Fibroblast of villous mesenchyme (primary cell): ENCODE measurements around the gene MRPL36. TPM values are rescaled to one million over a fixed set of nuclear protein-coding genes. Genes with fewer than 3 reads are reported as not detected.
"Not testable (repeated sequence)": the region's sequence is repeated elsewhere in the genome, so short reads cannot be mapped to it uniquely, and the experiment has no call there.

Experiments
- DNase-seq: peaks from one replicate; pipeline ENCODE4 v3.0.0-alpha.2; 2010; ENCODE audit warnings: low read depth
- H3K4me3 ChIP-seq: 2 replicates; pipeline ENCODE4 v1.5.1; 2011; ENCODE audit warnings: low read depth, mild to moderate bottlenecking, low read length
- total RNA-seq: library from RNA; depleted of rRNA; stranded (reverse); fragments of >200 nt; gene quantifications from 2 replicates; pipeline ENCODE4 v1.2.3, GENCODE V29; 2012
- TF ChIP-seq, protein P1 (sequence below): IDR thresholded peaks from 2 replicates; pipeline ENCODE4 v1.5.1; 2012; ENCODE audit warnings: low read depth, mild to moderate bottlenecking, low read length; ENCODE audit not compliant: insufficient read depth

MRPL36 gene
- total RNA-seq, 1 donor, result 49.7 TPM

- TF ChIP-seq, protein P1, sequence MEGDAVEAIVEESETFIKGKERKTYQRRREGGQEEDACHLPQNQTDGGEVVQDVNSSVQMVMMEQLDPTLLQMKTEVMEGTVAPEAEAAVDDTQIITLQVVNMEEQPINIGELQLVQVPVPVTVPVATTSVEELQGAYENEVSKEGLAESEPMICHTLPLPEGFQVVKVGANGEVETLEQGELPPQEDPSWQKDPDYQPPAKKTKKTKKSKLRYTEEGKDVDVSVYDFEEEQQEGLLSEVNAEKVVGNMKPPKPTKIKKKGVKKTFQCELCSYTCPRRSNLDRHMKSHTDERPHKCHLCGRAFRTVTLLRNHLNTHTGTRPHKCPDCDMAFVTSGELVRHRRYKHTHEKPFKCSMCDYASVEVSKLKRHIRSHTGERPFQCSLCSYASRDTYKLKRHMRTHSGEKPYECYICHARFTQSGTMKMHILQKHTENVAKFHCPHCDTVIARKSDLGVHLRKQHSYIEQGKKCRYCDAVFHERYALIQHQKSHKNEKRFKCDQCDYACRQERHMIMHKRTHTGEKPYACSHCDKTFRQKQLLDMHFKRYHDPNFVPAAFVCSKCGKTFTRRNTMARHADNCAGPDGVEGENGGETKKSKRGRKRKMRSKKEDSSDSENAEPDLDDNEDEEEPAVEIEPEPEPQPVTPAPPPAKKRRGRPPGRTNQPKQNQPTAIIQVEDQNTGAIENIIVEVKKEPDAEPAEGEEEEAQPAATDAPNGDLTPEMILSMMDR, result no peak
- peak within 1 kb of the TSS; percentile 91 for H3K4me3 ChIP-seq
- peak; percentile 61 for DNase-seq
Measured at GRCh38 chr5:1801222-1801966, 1.8 kb upstream of the MRPL36 start, which contains the start of gene NDUFS6. TSS of gene NDUFS6 (plus strand) at chr5:1801407. CDS start at chr5:1801418, 11 bp downstream.

DNA sequence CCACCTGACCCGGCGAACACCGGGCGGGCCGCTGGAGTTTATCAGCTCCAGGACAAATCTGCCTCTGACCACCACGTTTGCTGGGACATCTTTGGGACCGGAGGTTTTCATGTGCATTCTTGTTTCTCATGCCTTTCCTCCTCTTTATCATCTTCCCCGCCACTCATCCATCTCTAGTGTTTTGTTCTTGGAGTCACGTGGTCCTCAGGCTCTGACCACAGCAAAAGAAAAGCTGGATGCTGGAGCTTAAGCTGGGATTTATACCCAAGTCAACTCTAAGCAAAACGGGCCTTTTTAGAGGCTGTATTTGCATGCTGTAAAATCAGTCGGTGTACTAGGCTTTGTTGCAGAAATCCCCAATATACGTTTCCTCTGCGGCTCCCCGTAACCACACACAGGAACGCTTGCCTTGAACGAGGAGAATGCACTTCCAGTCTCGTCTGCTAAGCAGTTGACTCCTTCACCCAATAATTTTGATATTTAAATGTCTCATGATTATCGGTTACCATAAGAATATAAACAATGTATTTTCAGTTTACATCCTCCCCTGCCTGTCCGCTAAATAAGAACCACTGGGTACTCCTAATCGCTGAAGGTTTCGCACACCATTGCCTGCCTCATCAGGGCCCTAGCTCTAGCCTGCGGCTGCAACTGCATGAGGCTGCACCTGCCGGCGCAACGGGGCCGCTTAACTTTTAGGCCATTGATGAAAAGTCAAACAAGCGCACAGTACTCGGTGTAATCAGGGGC lies 1.0 kb upstream of the MRPL36 start:
- peak overlapping the region; percentile 91 for H3K4me3 ChIP-seq
- TF ChIP-seq, protein P1, result no peak
- DNase-seq, result peak; percentile 53

GRCh38 chr5:1799110-1799601 lies 481 bp downstream of the MRPL36 start:
- DNase-seq, result peak; percentile 42
- TF ChIP-seq, protein P1, result no peak
- peak overlapping the region; percentile 91 for H3K4me3 ChIP-seq

GRCh38 chr5:1798589-1798988 lies 1.0 kb downstream of the MRPL36 start:
- peak overlapping the region; percentile 91 for H3K4me3 ChIP-seq
- not testable (repeated sequence) for DNase-seq

DNA sequence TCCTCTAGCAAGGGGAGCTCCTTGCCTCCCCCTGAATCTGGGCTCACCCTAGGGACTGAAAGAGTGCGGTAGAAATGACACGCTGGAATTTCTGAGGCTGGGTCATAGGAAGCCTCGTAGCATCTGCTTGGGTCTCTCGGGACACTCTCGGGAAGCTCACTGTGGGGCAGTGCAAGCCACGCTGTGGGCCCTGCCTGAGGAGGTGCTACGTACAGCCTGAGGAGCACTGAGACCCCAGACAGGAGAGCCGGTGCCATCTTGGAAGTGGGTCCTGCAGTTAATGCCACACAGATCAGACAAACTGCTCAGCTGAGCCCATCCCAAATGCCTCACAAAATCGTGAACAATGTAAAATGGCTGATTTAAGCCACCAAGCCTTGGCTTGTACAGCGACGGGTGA lies 1.8 kb downstream of the MRPL36 start:
- TF ChIP-seq, protein P1, result no peak
- H3K4me3 ChIP-seq, result no peak overlapping the region
- DNase-seq, result no peak

DNA sequence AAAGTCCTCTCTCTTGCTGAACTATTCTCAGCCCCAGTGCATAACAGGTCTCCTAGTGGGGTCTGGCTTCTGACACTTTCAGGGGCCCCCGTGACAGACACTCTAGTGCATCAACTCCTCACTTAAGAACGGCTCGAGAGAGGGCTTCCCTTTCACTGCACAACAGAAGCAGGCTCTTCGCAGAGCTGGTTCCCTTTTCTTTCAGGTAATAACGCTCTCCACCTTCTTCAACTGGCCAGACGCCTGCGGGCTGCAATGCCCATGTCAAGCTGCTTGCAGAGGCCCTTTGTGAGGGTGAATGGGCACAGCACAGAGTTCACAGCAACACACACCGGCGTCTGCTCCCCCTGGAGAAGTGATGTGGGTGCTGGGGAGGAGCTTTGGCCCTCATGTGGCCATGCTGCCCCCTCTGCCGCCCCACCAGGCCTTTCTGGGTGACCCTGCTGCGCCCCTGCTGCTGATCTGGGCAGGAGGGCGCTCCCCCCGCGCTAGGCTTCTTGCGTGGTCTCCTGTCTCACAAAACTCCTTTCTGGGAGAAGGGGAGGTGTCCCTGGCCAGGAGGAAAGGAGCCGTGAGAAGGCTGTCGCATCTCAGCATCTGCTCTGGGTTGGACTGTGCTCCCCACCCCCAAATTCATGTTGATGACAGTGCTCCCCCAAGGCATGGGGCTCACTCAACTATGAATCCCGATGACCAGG lies 2.4 kb downstream of the MRPL36 start:
- no peak for DNase-seq
- no peak overlapping the region for H3K4me3 ChIP-seq
- TF ChIP-seq, protein P1, result no peak
